Upper lobe of left lung (tissue), 4 donors: Measurements from ENCODE around the gene DIP2C.

Experiments
- CTCF ChIP-seq, 6 experiments: fragments of 450-650 bp in 4 of 6; fragments of 200-600 bp in 2 of 6; sonication (generic) in 2 of 6; IDR thresholded peaks; one replicate each; pipeline ENCODE4 v1.5.1; 2016 to 2019; ENCODE audit warnings: antibody characterized with exemption in 6 of 6
- EP300 ChIP-seq, 4 donors: sonication (generic); formaldehyde crosslinking; IDR thresholded peaks; one replicate each; pipeline ENCODE4 v1.5.1; 2017; ENCODE audit warnings: antibody characterized with exemption in 4 of 4, control low read depth in 2 of 4
- POLR2A ChIP-seq, 4 donors: fragments of 450-650 bp; IDR thresholded peaks; one replicate each; pipeline ENCODE4 v1.5.1; 2016 to 2017; ENCODE audit warnings: antibody characterized with exemption in 4 of 4, mild to moderate bottlenecking in 2 of 4
- POLR2AphosphoS5 ChIP-seq, 2 donors: sonication (generic); formaldehyde crosslinking; IDR thresholded peaks; one replicate each; pipeline ENCODE4 v1.5.1; 2017; ENCODE audit warnings: antibody characterized with exemption in 2 of 2

- TF ChIP-seq CTCF (IDR thresholded peaks at IDR 0.05), result no peak
- TF ChIP-seq POLR2A (IDR thresholded peaks at IDR 0.05), result no peak
- TF ChIP-seq POLR2AphosphoS5 (IDR thresholded peaks at IDR 0.05), result peak in 1 of 2 donors; percentile 51
- TF ChIP-seq EP300 (IDR thresholded peaks at IDR 0.05), result no peak
These were observed 365.7 kb downstream of the DIP2C start for GRCh38 chr10:323651-324293.
